ENCODE data around the gene CFAP45.

CFAP45 gene

DNA sequence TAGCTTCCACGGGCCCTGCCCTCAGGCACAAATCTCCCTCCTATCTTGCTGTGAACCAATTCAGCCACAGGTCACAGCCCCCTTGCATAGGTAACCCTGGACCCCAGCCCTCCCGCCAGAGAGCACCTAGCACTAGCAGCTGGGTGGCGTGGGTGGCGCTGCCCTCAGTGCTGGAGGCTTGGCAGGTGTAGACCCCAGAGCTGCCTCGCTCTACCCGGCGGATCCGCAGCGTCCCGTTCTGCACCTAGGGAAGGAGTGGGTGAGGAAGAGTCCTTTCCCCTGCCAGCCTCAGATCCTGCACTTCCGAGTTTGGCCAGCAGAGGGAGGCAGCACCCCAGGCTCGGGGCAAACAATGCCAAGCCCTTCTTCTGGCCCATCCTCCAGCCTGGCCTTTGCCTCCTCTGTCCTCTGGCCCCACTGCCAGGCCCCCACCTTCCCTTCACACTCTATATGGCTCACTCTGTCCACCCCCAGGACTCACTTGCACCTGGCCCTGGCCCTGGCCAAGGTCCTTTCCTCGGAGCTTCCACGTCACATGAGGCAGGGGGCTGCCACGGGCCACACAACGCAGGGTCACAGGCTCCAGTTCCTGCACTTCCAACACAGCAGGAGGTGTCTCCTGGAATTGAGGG lies 36.4 kb upstream of the CFAP45 start:
- peak; percentile 83 for DNase-seq (ENCODE audit: low read depth)

DNA sequence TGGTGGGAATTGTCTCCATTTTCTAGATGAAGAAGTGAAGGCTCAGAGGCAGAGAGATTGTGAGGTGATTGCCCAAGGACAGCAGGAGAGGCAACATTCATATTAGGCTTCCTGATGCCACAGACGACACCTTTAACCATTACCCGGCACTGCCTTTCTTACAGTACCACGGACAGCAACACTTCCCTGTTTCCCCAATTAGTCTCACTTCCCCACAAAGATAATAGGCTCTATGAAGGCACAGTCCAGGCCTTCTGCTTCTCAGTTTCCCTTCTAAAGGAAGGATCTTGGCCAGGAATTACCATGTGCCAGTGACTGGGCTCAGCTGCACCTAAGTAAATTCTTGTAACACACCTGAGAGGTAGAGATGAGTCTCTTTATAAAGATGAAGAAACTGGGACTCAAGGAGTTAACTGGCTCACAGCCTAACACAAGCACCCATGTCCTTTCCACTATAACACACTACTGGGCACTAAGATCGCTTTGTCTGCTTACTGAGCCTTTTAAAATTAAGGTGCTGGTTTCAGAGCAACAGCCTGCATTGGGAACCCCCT lies 35.8 kb upstream of the CFAP45 start:
- no peak for DNase-seq (ENCODE audit: low read depth)

DNA sequence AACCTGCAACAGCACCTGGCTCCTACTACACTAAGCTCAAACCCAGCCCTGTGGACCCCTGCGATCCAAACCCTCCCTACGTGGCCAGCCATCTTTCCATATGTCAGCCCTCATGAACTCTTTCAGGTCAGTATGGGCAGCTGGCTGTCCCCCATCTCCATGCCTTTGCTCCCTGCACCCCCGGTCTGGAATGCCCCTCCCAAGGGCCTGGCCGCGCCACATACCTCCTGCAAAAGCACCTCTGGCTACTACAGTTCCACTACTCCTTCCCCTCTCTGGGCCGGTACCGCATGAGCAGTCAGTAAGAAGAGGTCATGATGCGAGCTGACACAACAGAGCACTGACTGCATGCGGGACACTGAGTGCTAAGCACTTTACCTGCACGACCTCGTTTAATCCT lies 35.3 kb upstream of the CFAP45 start:
- DNase-seq (ENCODE audit: low read depth), result no peak

GRCh38 chr1:159934136-159935039 lies 34.4 kb upstream of the CFAP45 start:
- DNase-seq (ENCODE audit: low read depth), result no peak

DNA sequence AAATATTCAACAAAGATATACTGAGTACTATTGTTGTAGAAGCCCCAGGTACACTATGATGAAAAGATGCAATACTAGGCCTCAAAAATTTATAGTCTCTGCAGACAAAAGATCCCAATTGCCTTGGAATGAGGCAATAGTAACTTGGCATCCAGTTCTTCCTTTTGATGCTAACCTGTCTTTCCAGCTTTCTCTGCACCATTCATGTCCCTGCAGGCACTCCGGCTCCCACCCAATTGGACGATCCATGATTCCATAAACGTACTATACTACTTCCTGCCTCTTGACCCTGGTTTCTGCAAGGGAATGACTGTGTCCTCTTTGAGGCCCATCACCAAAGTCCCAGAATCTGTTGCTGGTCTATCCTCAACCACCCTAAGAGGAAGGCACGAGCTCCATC lies 33.4 kb upstream of the CFAP45 start:
- DNase-seq (ENCODE audit: low read depth), result no peak

GRCh38 chr1:159932296-159933285 lies 32.6 kb upstream of the CFAP45 start:
- DNase-seq (ENCODE audit: low read depth), result no peak

DNA sequence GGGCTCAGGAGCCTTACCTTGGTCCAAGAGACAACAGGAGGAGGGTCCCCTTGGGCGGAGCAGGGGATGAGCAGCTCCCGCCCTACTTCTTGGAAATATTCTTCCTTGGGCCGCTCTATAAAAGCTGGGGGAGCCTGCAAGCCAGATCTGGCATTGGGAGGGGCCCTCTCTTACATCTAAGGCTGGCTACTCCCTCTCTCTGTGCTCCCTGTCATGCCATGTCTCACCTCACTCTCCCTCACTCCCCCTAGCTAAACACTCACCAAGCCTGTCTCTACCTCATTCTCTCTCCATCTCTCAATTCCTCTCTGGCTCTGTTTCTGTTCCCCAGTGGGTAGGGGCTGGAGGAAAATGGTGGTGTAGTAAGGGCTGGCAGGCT lies 31.8 kb upstream of the CFAP45 start:
- no peak for DNase-seq (ENCODE audit: low read depth)

- no peak for DNase-seq (ENCODE audit: low read depth)
These were observed 31.3 kb upstream of the CFAP45 start for GRCh38 chr1:159931101-159931794.

GRCh38 chr1:159930634-159931033 lies 30.7 kb upstream of the CFAP45 start:
- DNase-seq (ENCODE audit: low read depth), result no peak

- DNase-seq (ENCODE audit: low read depth), result no peak
These were observed 30.3 kb upstream of the CFAP45 start for GRCh38 chr1:159930216-159930615.

DNA sequence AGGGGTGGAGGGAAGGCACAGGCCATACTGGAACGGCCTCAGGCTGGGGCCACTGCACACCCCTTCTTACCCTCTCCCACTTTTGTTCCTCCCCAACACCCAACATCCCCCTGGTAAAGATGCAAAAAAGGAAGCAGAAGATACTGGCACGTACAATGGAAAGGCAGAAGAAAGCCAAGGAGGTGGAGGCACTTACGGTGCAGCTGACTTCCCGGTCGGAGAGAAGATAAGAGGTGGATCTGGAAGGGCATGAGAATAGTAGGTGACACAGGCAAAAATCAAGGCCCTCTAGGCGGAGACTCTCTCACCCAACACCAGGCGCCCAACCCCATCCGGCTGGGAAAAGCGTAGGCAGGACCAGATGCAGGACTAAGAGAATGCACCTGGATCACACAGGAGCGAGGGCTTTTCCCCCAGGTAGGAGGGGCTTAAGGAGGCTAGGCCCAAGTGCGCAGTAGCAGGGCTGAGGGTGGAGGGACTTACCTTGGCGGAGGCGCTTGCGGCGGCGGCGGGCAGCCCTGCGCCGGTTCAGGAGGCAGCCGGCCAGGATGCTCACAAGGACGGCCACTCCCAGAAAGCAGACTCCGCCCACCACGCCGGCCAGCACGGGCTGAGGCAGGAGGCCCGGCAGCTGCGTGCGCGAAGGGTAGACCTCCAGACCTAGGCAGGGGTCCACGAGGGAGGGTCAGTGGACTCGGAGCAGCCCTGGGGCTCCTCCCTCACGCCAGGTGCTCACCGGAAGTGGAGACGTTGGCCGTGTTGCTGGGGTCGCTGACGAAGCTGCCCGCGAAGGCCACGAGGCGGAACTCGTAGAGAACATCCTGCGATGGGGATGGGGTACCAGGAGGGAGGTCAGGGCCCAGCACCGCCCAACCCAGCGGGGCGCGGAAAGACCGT lies 29.4 kb upstream of the CFAP45 start:
- no peak for DNase-seq (ENCODE audit: low read depth)

DNA sequence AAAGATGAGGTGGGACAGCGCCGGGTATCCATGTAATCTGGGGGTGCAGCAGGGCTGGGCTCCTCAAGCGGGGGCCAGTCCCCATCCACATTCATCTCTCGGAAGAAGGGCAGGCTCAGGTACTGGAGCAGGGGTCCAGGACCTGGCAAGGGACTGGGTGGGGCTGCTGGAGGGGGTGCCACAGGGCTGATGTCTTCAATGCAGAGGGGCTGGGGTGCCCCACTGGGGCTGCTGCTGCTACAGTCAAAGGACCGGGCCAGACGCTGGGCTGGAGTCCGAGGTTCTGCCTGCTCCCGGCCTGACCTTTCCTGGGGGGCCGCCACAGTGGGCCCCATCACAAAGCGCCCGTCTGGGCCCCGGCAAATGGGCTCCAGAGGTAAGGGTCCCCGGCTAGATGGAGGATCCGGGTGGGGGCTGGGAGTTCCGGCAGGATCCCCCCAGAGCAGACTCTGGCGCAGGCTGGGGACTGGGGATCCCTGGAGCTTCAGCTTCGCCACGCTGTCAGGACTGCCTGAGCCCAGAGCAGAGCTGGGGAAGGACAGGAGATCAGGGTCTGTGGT lies 28.6 kb upstream of the CFAP45 start:
- no peak for DNase-seq (ENCODE audit: low read depth)

DNA sequence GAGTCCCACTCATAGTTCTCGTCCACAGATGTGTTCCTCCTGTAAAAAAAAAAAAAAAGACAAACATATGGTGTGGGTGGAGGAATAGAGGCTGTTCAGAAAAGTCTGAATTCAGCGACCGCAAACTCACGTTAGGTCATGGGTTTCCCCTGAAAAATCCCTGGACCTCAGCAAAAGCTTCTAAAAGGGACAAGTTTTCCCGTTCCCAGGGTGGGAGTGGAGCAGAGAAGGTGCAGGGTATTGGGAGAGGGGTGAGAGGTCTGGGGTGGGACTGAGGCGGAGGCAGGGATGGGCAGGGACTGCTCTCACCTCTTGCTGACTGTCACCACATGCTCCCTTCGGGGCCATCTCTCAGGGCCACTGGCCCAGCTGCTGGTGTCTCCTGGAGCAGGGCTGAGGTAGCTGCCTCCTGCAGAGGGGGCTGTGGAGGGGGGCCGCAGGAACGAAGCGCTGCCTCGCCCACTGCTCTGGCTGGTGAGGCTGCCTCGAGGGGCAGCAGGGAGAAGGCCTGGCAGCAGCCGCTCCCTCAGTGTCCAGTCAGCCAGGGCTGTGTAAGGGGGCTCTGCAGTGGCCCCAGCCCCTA lies 28.0 kb upstream of the CFAP45 start:
- no peak for DNase-seq (ENCODE audit: low read depth)

GRCh38 chr1:159927211-159927848 lies 27.4 kb upstream of the CFAP45 start:
- no peak for DNase-seq (ENCODE audit: low read depth)

DNA sequence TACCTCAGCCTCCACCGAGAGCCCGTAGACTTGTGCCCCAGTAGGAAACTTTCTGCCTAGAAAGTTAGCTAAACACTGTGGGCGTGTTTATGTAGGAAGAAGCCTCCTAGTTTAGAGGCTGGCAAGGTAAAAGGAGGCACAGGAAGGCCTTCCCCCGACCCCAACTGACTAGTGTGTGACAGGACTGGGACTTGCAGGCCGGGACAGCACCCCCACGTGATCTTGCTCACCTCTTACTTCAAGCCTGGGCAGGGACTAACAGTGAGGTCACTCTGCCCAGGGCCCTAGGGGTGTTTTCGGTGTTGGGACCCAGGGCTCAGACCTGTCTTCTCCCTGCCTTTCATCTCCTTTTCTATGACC lies 25.7 kb upstream of the CFAP45 start:
- no peak for DNase-seq (ENCODE audit: low read depth)

DNA sequence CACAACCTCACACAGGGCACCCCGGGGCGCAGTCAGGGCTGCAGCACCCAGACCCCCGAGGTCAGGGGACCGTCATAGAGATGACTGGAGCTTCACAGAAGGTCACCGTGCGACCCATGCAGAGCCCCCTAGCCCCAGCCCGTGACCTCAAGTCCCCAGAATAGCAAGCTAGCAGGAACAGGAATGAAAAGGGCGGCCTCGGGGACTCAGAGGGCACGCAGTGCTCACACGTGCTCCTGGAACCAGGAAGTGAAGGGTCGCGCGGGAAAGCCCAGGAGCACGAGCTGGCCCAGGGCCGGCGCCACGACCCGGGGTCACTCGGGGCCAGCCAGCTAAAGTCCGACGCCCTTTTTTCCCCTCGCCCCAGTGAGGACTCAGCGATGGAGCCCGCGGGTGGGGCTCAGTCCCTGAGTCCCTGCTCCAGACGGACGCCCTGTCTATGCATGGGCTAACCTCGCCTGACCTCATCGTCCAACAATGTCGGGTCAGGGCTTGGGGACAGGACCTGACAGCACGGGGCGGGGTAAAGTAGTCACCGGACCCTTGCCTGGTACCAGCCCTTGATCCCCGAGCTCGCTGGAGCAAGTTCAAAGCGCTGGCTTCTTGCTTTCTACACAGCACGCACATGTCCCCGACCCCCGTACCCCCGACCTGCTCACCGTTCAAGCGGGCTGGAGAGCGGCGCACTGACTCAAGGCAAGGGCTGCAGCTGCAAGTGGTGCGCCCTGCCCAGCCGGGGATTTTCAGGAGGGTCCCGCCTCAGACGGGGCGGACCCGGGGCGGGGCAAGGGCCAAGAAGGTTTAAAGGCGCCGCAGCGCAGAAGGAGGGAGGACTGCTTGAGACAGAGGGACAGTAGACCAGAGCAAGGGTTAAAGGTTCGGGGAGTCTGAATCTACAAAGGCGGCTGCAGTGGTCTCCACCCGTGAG lies 25.1 kb upstream of the CFAP45 start, which contains the start of gene TAGLN2:
TAGLN2 (minus strand) TSS at position 717 of the 928 bp plus-strand sequence. CDS start 4,998 bp downstream, outside the sequence.
- DNase-seq (ENCODE audit: low read depth), result peak; percentile 87

GRCh38 chr1:159924025-159924790 lies 24.2 kb upstream of the CFAP45 start:
- peak; percentile 45 for DNase-seq (ENCODE audit: low read depth)
